ENCODE measurements around the gene SLC25A44.

Gene SLC25A44, protein sequence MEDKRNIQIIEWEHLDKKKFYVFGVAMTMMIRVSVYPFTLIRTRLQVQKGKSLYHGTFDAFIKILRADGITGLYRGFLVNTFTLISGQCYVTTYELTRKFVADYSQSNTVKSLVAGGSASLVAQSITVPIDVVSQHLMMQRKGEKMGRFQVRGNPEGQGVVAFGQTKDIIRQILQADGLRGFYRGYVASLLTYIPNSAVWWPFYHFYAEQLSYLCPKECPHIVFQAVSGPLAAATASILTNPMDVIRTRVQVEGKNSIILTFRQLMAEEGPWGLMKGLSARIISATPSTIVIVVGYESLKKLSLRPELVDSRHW

DNA sequence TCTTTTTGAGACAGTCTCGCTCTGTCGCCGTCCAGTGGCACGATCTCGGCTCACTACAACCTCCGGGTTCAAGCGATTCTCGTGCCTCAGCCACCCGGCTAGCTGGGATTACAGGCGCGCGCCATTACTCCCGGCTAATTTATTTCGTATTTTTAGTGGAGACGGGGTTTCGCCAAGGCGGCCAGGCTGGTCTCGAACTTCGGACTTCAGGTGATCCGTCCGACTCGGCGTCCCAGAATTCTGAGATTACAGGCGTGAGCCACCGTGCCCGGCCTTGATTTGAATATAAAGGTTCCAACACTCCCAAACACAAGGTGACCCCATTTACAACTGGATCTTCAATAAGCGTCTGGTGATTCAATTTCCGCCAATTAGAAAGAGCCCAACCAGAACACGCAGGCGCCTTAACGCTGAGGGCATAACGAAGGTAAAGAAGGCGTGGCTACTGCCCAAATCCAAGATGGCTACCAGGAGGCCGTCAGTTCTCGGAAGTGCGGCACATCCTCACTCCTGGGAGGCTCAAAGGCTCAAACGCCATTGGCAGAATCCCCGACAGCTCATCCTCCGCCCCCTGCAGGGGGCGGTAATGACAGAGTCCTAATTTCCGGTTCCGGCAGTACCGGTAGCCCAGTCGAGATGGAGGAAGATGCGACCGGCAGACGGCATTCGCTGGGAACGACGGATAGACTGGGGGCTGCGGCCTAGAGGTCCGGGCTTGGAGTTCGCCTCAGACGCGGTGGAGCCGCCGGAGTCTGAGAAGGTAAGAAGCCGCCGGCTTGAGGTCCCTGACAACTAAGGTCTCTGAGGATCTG is at the start of gene SLC25A44:
Gene SLC25A44, plus strand, starts transcription at position 617 of the 812 bp plus-strand sequence. CDS start 5,744 bp downstream, outside the sequence.
- H3K27me3 ChIP-seq (ENCODE audit: control insufficient read depth, insufficient read depth, low read length): no peaks in the 10 kb centered on the region
- peak within 1 kb of the TSS; percentile 62 for H3K27ac ChIP-seq
- H3K4me2 ChIP-seq (ENCODE audit: low read length): peak within 1 kb of the TSS; percentile 87
- peak within 1 kb of the TSS; percentile 37 for H3K9ac ChIP-seq
- H3K4me3 ChIP-seq (ENCODE audit: low read depth, low read length): peak within 1 kb of the TSS; percentile 95
- peaks cover 3% of the 10 kb centered on the region for H3K4me1 ChIP-seq
- peak; percentile 57 for TF ChIP-seq CTCF (IDR thresholded peaks at IDR 0.05)
- peak within 1 kb of the TSS; percentile 76 for H2AFZ ChIP-seq
- no peaks in the 10 kb centered on the region for H3K36me3 ChIP-seq (ENCODE audit: control insufficient read depth, insufficient read depth, low read length)
- H3K79me2 ChIP-seq: peaks cover 23% of the 10 kb centered on the region
- no peaks in the 10 kb centered on the region for H3K9me3 ChIP-seq (ENCODE audit: control insufficient read depth, low read length)

GRCh38 chr1:156144742-156145141 is 49.2 kb upstream of the SLC25A44 start:
- no peaks in the 10 kb centered on the region for H3K36me3 ChIP-seq (ENCODE audit: control insufficient read depth, insufficient read depth, low read length)
- no peak overlapping the region for H3K27ac ChIP-seq
- no peak overlapping the region for H3K4me2 ChIP-seq (ENCODE audit: low read length)
- H3K4me1 ChIP-seq: peaks cover 11% of the 10 kb centered on the region
- H3K79me2 ChIP-seq: no peaks in the 10 kb centered on the region
- no peak overlapping the region for H3K4me3 ChIP-seq (ENCODE audit: low read depth, low read length)
- H3K9me3 ChIP-seq (ENCODE audit: control insufficient read depth, low read length): no peaks in the 10 kb centered on the region
- H2AFZ ChIP-seq: no peak overlapping the region
- no peak for TF ChIP-seq CTCF (IDR thresholded peaks at IDR 0.05)
- no peaks in the 10 kb centered on the region for H3K27me3 ChIP-seq (ENCODE audit: control insufficient read depth, insufficient read depth, low read length)
- no peak overlapping the region for H3K9ac ChIP-seq

DNA sequence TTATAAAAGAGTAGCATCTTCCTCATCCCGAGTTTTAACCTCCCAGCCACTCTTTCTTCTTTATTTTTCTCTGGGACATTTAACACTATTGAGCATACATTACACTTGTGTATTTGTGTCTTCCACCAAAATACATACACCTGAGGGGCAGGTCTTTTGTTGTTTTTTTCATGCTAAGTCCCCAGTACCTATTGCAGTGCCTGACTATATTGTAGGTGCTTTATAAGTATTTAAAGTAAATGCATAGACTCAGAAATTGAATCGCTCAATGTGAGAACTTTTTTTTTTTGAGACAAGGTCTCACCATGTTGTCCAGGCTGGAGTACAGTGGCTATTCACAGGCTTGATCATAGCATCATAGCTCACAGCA is 48.3 kb upstream of the SLC25A44 start:
- no peak for TF ChIP-seq CTCF (IDR thresholded peaks at IDR 0.05)
- no peaks in the 10 kb centered on the region for H3K9me3 ChIP-seq (ENCODE audit: control insufficient read depth, low read length)
- no peak overlapping the region for H3K4me3 ChIP-seq (ENCODE audit: low read depth, low read length)
- no peaks in the 10 kb centered on the region for H3K79me2 ChIP-seq
- no peaks in the 10 kb centered on the region for H3K36me3 ChIP-seq (ENCODE audit: control insufficient read depth, insufficient read depth, low read length)
- no peak overlapping the region for H3K4me2 ChIP-seq (ENCODE audit: low read length)
- peaks cover 11% of the 10 kb centered on the region for H3K4me1 ChIP-seq
- H2AFZ ChIP-seq: peak overlapping the region; percentile 69
- no peak overlapping the region for H3K9ac ChIP-seq
- no peak overlapping the region for H3K27ac ChIP-seq
- no peaks in the 10 kb centered on the region for H3K27me3 ChIP-seq (ENCODE audit: control insufficient read depth, insufficient read depth, low read length)

- Histone ChIP-seq H3K4me1 (peaks cover 10% of the 10 kb centered on the region), H3K79me2 (no peaks in the 10 kb centered on the region), H3K27me3 (ENCODE audit: control insufficient read depth, insufficient read depth, low read length) (no peaks in the 10 kb centered on the region), H3K36me3 (ENCODE audit: control insufficient read depth, insufficient read depth, low read length) (no peaks in the 10 kb centered on the region), H3K9me3 (ENCODE audit: control insufficient read depth, low read length) (no peaks in the 10 kb centered on the region), H3K4me2 (ENCODE audit: low read length) (peak overlapping the region; percentile 16), H3K4me3 (ENCODE audit: low read depth, low read length) (no peak overlapping the region), H3K9ac (no peak overlapping the region), H2AFZ (peak overlapping the region; percentile 69), H3K27ac (no peak overlapping the region)
- TF ChIP-seq CTCF (IDR thresholded peaks at IDR 0.05): peak; percentile 57
Measured at GRCh38 chr1:156146020-156146768, 47.7 kb upstream of the SLC25A44 start.

Measured in parathyroid adenoma (tissue), 2 donors.